K562 (cell line): ENCODE measurements around the gene ALOX12B. TPM values are rescaled to one million over a fixed set of nuclear protein-coding genes. Genes with fewer than 3 reads are reported as not detected.

Experiments used
- ADNP ChIP-seq: fragments of 200-800 bp; sonication (Bioruptor generic); IDR thresholded peaks from 2 replicates; pipeline ENCODE4 v1.6.1; 2016; ENCODE audit warnings: missing genetic modification characterization, missing compliant biosample characterization
- AFF4 ChIP-seq: sonication (generic); formaldehyde crosslinking; IDR thresholded peaks from 2 replicates; pipeline ENCODE4 v1.8.0; 2023; ENCODE audit warnings: mild to moderate bottlenecking, missing genetic modification reagents
- ARID3A ChIP-seq: IDR thresholded peaks from 2 replicates; pipeline ENCODE4 v1.6.1; 2012; ENCODE audit warnings: low read depth, low read length, improper control_type of control experiment, borderline replicate concordance
- MXI1 ChIP-seq: IDR thresholded peaks from 2 replicates; pipeline ENCODE4 v1.6.1; 2011; ENCODE audit warnings: low read depth, mild to moderate bottlenecking, improper control_type of control experiment, low read length
- MYNN ChIP-seq, 2 experiments: sonication (generic); formaldehyde crosslinking in 1 of 2; IDR thresholded peaks; 2 replicates each; pipeline versions ENCODE4 v1.5.0 to v1.6.1; 2016 to 2020; ENCODE audit warnings: antibody characterized with exemption in 1 of 2, missing genetic modification reagents in 1 of 2
- PHTF2 ChIP-seq: fragments of 250-450 bp; sonication (Bioruptor Pico); IDR thresholded peaks from 2 replicates; pipeline ENCODE4 v1.5.0; 2021; ENCODE audit warnings: mild to moderate bottlenecking
- SOX6 ChIP-seq: fragments of 450-650 bp; IDR thresholded peaks from 2 replicates; pipeline ENCODE4 v1.6.1; 2014; ENCODE audit warnings: mild to moderate bottlenecking
- TAF7 ChIP-seq: fragments of 450-650 bp; IDR thresholded peaks from 2 replicates; pipeline ENCODE4 v1.6.1; 2016; ENCODE audit warnings: missing genetic modification characterization, missing compliant biosample characterization
- TBP ChIP-seq: optimal IDR thresholded peaks from 2 replicates; pipeline ENCODE3; 2011; ENCODE audit warnings: low read depth, low read length, improper control_type of control experiment
- ZNF274 ChIP-seq: IDR thresholded peaks from 2 replicates; pipeline ENCODE4 v1.6.1; 2011; ENCODE audit warnings: low read depth, mild to moderate bottlenecking, low read length, moderate library complexity, borderline replicate concordance
- ZNF586 ChIP-seq: fragments of 450-650 bp; formaldehyde crosslinking; conservative IDR thresholded peaks from 2 replicates; pipeline ENCODE4 v1.4.0; 2020; ENCODE audit warnings: mild to moderate bottlenecking, moderate library complexity
- polyA plus RNA-seq, 8 experiments: library from polyadenylated mRNA; depleted of rRNA in 4 of 8; stranded (reverse) in 5 of 8; unstranded in 3 of 8; fragments of >200 nt; fragmentation: Nextera tagmentation in 2 of 8; fragmentation: Illumina TruSeq in 1 of 8; extraction: Ambion mirVana in 2 of 8; extraction: Trizol in 1 of 8; gene quantifications; 2 replicates each; pipeline versions ENCODE4 v1.2.1 to v1.2.3, GENCODE V29; 2011 to 2014; ENCODE audit warnings: inconsistent platforms in 1 of 8, missing spikeins in 1 of 8
- total RNA-seq, 7 experiments: library from RNA; depleted of rRNA in 6 of 7; stranded (reverse); fragments of >200 nt in 6 of 7; fragmentation: Illumina TruSeq in 2 of 7; extraction: Trizol in 2 of 7; gene quantifications; 2 replicates each; pipeline versions ENCODE4 v1.2.1 to v1.2.3, GENCODE V29; 2011 to 2021; ENCODE audit warnings: low replicate concordance in 1 of 7
- TF ChIP-seq, protein P1 (sequence below): fragments of 150-350 bp; conservative IDR thresholded peaks from 2 replicates; pipeline ENCODE4 v1.6.1; 2014; ENCODE audit warnings: low read length
- TF ChIP-seq, protein P2 (sequence below), 2 experiments: fragments of 450-650 bp; IDR thresholded peaks; 2 replicates each; pipeline ENCODE4 v1.6.1; 2018; ENCODE audit warnings: mild to moderate bottlenecking in 2 of 2, low read depth in 1 of 2; ENCODE audit not compliant: partially characterized antibody in 2 of 2

Gene ALOX12B
- total and polyA plus RNA-seq, 9 of the 15 experiments (the other 6 are each of a cell fraction or from before 2014, with no cell fraction given): not detected

DNA sequence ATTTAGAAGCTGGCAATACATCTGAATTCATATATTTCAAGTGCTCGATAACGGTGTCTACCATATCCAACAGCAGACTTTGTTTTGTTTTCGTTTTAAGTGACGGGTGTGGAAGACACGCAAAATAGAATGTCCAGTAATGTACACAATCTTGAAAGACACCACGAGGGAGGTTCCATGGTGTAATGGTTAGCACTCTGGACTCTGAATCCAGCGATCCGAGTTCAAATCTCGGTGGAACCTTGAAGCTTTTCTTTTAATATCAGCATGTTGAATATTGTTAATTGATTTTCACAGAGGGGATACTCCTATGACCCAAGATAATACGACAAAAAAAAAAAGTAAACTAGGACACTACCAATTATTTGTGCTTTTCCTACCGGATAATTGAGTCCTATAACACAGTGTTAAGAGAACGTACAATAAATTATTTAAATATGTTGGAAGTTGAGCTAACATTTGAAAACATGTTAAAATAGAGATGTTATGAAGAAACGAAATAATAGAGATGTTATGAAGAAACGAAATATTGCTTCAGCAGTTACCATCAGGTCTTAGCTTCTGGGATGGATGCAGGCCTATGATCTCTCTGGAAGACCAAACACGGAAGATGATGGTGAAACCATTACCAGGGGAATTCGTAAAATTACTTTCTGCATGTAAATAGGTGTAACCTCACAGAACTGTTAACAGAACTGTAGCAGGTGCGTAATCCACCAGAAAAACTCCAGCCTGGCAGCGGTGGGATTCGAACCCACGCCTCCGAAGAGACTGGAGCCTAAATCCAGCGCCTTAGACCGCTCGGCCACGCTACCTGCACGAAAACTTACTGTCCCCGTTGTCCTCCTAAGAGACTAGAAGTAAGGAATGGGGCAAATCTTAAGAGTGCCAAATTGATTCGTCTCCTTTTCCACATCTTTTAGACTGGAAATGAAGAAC is 32.3 kb upstream of the ALOX12B start (continued):
- TF ChIP-seq AFF4 (CRISPR knock-in tag): peak; percentile 72; the same call in 1 of the 2 replicates
- no peak for TF ChIP-seq ZNF586 (CRISPR knock-in tag)
- TF ChIP-seq TBP: peak; percentile 99
- TF ChIP-seq, protein P1, sequence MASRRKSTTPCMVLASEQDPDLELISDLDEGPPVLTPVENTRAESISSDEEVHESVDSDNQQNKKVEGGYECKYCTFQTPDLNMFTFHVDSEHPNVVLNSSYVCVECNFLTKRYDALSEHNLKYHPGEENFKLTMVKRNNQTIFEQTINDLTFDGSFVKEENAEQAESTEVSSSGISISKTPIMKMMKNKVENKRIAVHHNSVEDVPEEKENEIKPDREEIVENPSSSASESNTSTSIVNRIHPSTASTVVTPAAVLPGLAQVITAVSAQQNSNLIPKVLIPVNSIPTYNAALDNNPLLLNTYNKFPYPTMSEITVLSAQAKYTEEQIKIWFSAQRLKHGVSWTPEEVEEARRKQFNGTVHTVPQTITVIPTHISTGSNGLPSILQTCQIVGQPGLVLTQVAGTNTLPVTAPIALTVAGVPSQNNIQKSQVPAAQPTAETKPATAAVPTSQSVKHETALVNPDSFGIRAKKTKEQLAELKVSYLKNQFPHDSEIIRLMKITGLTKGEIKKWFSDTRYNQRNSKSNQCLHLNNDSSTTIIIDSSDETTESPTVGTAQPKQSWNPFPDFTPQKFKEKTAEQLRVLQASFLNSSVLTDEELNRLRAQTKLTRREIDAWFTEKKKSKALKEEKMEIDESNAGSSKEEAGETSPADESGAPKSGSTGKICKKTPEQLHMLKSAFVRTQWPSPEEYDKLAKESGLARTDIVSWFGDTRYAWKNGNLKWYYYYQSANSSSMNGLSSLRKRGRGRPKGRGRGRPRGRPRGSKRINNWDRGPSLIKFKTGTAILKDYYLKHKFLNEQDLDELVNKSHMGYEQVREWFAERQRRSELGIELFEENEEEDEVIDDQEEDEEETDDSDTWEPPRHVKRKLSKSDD: peak; percentile 63; the same call in 1 of the 2 replicates
- TF ChIP-seq ARID3A: 0 out of 2 replicates have a peak, but pooled peaks have one; percentile 62
- peak; percentile 55; the same call in 1 of the 2 replicates for TF ChIP-seq SOX6
- TF ChIP-seq ZNF274: peak; percentile 73; the same call in 1 of the 2 replicates
- peak; percentile 96 for TF ChIP-seq ADNP
- no peak for TF ChIP-seq PHTF2 (CRISPR knock-in tag)
- 0 out of 2 replicates have a peak, but pooled peaks have one; percentile 57 for TF ChIP-seq MXI1
- 0 out of 2 replicates have a peak, but pooled peaks have one; percentile 30 for TF ChIP-seq MYNN (IDR thresholded peaks at IDR 0.05)
- no peak for TF ChIP-seq MYNN (CRISPR knock-in tag; IDR thresholded peaks at IDR 0.05)
- TF ChIP-seq, protein P2, sequence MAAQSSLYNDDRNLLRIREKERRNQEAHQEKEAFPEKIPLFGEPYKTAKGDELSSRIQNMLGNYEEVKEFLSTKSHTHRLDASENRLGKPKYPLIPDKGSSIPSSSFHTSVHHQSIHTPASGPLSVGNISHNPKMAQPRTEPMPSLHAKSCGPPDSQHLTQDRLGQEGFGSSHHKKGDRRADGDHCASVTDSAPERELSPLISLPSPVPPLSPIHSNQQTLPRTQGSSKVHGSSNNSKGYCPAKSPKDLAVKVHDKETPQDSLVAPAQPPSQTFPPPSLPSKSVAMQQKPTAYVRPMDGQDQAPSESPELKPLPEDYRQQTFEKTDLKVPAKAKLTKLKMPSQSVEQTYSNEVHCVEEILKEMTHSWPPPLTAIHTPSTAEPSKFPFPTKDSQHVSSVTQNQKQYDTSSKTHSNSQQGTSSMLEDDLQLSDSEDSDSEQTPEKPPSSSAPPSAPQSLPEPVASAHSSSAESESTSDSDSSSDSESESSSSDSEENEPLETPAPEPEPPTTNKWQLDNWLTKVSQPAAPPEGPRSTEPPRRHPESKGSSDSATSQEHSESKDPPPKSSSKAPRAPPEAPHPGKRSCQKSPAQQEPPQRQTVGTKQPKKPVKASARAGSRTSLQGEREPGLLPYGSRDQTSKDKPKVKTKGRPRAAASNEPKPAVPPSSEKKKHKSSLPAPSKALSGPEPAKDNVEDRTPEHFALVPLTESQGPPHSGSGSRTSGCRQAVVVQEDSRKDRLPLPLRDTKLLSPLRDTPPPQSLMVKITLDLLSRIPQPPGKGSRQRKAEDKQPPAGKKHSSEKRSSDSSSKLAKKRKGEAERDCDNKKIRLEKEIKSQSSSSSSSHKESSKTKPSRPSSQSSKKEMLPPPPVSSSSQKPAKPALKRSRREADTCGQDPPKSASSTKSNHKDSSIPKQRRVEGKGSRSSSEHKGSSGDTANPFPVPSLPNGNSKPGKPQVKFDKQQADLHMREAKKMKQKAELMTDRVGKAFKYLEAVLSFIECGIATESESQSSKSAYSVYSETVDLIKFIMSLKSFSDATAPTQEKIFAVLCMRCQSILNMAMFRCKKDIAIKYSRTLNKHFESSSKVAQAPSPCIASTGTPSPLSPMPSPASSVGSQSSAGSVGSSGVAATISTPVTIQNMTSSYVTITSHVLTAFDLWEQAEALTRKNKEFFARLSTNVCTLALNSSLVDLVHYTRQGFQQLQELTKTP (IDR thresholded peaks at IDR 0.05; ENCODE audit: low read depth in 1 of 2, partially characterized antibody in 2 of 2): peak in 1 of 2 experiments; percentile 24
- no peak for TF ChIP-seq TAF7
